ENCODE results near the gene CLECL1.

Gene CLECL1

DNA sequence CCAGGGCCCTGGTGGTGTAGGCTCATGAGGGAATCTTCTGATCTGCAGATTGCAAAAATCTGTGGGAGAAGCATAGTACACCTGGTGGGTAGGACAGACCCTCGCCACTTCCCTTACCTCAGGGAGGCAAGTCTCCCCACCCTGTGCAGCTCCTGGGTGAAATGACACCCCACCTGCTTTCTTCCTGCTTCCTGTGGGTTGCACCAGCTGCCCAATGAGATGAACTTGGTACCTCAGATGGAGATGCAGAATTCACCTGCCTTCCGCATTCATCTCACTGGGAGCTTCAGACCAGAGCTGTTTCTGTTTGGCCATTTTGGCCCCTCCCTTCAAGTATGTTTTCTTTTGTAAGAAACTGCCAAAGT is 58.7 kb downstream of the CLECL1 start:
- DNase-seq (ENCODE audit: low spot score) (no peak), ATAC-seq (ENCODE audit: low read depth) (no peak)
- TF ChIP-seq CTCF (IDR thresholded peaks at IDR 0.05; ENCODE audit: poor library complexity, severe bottlenecking), result no peak
- H3K27me3 ChIP-seq (ENCODE audit: insufficient read depth, poor library complexity, severe bottlenecking), result no peaks in the 10 kb centered on the region
- H3K27ac ChIP-seq (ENCODE audit: poor library complexity, severe bottlenecking), result peak overlapping the region; percentile 39
- H3K4me1 ChIP-seq (ENCODE audit: insufficient read depth, poor library complexity, severe bottlenecking), result peaks cover 11% of the 10 kb centered on the region
- no peaks in the 10 kb centered on the region for H3K36me3 ChIP-seq (ENCODE audit: low read depth)
- no peaks in the 10 kb centered on the region for H3K9me3 ChIP-seq (ENCODE audit: severe bottlenecking)
- no peak overlapping the region for H3K4me3 ChIP-seq (ENCODE audit: severe bottlenecking)

DNA sequence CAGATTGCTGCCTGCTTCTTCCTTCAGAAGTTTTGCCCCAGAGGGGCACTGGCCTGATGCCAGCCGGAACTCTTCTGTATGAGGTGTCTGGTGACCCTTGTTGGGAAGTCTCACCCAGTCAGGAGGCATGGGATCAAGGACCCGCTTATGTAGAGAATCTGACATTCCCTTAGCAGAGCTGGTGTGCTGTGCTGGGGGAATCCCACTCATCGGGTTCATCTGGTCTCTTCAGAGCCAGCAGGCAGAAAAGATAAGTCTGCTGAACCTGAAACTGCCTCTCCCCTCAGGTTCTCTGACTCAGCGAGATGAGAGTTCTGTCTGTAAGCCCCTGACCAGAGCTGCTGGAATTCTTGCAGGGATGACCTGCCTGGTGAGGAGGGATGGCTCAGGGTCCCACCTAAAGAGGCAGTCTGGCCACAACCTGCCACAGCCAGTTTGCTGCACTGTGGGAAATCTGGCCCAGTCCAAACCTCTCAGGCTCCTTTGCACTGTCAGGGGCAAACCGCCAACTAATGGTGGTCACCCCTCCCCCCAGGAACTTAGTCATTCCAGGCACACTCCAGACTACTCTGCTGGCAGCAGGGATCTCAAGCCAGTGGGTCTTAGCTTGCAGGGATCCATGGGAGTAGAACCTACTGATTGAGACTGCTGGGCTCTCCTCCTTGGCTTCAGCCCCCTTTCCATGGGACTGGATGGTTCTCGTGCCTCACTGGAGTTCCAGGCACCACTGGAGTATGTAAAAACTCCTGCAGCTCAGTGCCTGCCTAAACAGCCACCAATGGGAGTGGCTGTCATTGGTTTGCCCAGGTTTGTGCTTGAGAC is 59.3 kb downstream of the CLECL1 start:
- Histone ChIP-seq H3K4me3 (ENCODE audit: severe bottlenecking) (no peak overlapping the region), H3K9me3 (ENCODE audit: severe bottlenecking) (no peaks in the 10 kb centered on the region), H3K27me3 (ENCODE audit: insufficient read depth, poor library complexity, severe bottlenecking) (no peaks in the 10 kb centered on the region), H3K36me3 (ENCODE audit: low read depth) (no peaks in the 10 kb centered on the region), H3K27ac (ENCODE audit: poor library complexity, severe bottlenecking) (peak overlapping the region; percentile 39), H3K4me1 (ENCODE audit: insufficient read depth, poor library complexity, severe bottlenecking) (peaks cover 11% of the 10 kb centered on the region)
- no peak for TF ChIP-seq CTCF (IDR thresholded peaks at IDR 0.05; ENCODE audit: poor library complexity, severe bottlenecking)
- DNase-seq (ENCODE audit: low spot score) (peak; percentile 54), ATAC-seq (ENCODE audit: low read depth) (peak; percentile 92)

Measured in RWPE2 (cell line).